CD4-positive, alpha-beta T cell treated with Interleukin-6 for 4 hours (primary cell): ENCODE measurements around the gene MIGA2.
"Not testable (repeated sequence)": the region's sequence is repeated elsewhere in the genome, so short reads cannot be mapped to it uniquely, and the experiment has no call there.

Experiments
- DNase-seq: peaks from one replicate; pipeline ENCODE4 v3.0.0-alpha.2; 2020; ENCODE audit warnings: mixed read lengths

The MIGA2 gene

DNA sequence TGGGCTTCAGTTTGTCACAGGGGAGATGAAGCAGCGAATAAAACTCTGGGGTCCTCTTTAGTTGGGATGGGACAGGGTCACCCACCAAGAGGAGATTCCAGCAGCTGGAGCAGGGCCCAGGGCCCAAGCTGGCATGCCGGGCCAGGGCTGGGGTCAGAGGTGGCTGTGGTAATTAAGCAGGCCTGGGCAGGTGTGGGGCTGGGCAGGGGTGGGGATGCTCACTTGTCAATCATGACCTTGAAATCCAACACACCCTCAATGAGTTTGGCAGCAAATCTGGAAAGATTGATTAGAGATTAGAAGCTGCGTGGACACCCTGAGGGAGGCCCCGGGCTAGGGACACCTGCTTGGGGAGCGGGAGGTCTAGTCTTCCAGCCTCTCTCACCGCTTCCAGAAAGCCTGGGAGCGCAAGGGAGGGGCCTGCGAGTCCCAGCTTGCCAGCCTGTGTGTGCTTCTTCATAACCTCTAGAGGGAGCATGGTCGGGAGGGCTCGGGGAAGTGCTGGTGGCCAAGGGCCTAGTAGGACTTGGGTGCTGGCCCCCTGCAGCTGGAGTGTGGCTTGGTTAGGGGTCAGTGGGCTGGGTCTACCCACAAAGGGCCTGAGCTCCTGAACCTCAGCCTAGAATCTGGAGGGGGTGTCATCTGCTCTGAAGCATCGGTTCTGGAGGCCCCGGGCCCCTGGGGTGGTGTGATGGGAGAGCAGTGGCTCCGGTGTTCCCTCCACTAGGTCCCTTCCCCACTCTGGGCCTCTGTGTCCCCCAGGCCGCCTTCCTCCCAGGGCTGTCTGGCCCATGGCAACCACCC is 66.6 kb downstream of the MIGA2 start:
- DNase-seq = peak; percentile 17

DNA sequence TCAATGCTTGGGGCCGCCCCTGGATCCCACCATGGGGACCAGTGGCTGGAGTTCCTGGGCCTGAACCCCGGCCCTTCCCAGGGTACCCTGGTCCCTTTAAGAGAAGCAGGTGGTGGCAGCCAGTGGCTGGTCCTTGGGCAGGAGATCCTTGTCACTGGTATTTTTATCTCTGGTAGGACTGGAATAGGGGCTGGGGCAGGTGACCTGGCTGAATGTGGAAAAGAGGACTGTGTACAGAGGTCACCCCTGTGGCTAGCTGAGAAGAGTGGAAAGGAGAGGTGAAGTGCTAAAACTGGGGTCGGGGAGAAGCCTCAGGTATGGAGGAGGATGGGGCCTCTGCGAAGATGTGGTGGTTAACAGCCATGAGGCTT is 67.2 kb downstream of the MIGA2 start:
- no peak for DNase-seq

GRCh38 chr9:129104051-129104450 is 67.6 kb downstream of the MIGA2 start:
- DNase-seq = no peak

- DNase-seq = no peak
Measured at GRCh38 chr9:129105857-129106694, 69.7 kb downstream of the MIGA2 start.

GRCh38 chr9:129107651-129108050 is 71.2 kb downstream of the MIGA2 start:
- DNase-seq = no peak

DNA sequence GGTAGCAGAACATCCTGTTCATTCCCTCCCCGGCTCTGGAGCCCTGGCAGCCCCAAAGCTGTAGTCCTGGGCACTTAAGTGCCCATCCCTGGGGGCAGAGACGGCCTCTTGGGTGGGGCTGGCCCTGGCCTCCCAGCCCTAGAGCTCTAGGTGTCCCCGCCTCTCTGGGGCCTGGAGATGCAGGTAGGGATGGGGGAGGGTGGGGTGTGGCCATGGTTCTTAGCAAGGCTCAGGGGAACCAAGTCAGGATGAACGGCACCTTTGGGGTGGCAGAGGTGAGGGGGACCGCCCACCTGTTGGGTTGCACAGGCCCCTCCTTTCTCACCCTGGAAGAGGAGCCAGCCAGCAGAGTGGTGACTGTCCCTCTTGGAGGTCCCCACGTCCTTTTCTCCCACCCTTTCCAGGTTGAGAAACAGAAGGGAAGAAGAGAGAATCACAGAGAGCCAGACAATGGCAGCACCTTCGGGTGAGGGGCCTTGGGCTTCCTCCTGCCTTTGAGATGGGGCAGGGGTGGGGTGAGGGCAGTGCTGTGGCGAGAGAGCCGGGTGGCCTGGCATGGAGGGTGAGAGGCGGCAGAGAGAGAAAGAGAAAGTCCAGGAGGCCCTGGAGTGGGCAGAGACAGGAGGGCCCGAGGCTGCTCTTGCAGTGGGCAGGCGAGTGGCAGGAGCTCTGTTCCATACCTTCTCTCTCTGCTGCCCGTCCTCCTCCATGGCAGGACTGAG is 71.8 kb downstream of the MIGA2 start:
- no peak for DNase-seq

DNA sequence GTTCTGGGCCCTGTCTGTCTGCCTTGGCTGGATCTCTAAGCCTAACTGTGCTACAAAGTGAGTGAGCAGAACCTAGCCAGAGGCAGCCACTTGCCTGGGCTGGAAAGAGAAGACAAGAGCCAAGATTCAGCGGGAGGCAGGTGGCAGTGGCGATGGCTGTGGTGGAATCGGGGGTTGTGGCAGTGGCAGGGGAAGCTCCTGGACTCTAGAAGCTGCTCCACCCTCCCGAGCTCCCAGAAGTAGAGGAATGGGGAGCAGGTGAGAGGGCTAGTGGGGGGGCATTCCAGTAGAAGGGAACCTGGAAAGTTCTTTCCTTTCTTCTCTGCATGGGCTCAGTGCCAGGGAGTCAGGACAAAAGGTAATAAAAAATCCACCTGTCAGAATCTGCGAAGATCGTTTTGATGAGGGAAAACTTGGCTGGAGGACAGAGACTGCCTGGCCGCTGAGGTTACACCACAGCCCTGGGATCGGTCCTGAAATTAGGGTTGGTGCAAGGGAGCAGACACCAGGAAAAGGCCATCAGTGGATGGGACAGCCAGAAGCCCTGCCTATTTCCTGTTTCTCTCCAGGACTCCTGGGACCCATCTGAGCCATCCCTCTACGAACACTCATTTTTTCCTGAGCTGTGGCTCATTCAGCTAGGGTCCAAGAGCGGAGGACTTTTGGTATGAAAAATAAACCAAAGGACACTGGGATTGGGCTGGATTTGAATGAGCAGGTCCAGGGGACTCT is 72.5 kb downstream of the MIGA2 start:
- DNase-seq = no peak

DNA sequence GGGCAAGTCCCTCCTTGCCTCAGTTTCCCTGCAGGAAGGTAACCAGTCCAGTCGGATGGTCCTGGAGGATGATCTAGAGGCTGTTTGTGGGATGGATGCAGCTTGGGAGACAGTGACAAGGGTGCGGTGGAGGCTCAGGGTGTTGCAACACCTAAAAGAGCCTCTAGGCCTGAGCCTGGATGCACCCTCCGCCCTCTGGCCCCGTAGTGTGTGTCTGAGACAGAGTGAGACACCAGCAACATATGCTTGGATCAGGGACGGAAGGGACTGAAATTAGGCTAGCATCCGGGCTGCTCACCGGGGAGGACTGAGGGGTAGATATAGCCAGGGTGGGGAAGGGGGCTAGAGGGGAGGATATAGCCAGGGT is 73.1 kb downstream of the MIGA2 start:
- DNase-seq = peak; percentile 12

DNA sequence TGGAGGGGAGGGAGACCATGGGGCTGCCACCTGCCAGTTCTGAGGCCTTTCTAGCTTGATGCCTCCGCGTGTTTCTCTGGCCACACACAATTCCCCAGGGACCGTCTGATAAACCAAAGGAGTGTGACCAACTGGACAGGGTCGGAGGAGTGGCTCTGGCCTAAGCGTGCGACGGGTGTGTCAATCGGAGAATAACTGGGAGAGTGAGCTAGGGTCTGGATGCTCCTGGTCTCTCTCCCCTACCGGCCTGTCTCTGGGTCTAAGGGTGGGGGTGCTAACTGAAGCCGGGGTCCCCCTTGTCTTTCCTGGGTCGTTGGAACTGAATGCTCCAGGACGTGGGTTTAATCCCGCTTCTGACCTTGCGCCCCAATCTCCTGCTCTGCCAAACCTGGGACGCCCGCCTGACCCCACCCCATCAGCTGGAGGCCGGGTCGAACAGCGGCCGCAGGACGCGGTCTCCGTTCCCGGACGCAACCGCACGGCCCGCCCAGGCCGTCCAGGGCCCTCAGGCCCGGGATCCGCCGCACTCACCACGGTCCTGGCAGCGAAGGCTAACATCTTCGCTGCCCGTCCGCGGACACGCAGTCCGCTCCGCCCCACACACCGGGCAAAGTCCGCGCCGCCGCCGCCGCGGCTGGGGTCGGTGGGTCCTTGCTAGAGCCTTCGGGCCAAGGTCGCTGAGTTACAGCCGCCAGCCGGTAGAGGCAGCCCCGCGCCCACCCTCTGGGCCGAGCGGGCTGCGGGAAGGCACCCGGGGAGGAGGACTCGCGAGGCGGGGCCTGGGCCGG is 73.7 kb downstream of the MIGA2 start:
- peak; percentile 20 for DNase-seq

GRCh38 chr9:129110740-129111527 is 74.5 kb downstream of the MIGA2 start, which contains the start of the genes CRAT and PTPA:
CRAT (minus strand) TSS chr9:129110793; CDS start chr9:129110509, 284 bp downstream.
PTPA (plus strand) TSS chr9:129111415; CDS start chr9:129111601, 186 bp downstream.
- DNase-seq = peak; percentile 99

DNA sequence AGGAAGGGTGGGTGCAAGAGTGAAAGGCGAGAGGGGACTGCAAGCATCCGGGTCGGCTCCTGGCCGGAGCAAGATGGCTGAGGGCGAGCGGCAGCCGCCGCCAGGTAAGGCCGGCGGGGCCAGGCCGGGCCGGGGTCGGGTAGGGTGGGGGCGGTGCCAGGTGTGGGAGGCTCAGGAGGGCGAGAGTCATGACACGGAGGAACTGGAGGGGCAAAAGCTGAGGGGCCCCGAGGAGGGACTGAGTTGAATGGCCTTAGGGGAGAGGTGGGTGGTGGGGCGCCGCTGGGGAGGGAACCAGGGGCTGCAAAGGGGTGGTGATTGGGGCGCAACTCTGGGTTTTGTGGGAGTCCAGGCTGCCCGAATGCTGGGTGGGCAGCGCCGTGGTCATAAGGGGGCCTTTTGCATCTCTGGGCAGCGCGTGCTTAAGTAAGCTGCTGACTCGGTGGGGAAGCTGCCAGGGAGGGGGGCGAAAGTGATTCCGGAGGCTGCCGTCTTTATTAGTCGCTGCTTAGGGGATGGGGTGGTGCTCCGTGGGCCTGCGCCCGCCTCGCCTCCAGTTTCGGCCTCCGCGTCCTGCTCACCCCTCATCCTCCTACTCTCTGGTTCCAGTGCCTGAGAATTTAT is 75.2 kb downstream of the MIGA2 start:
- peak; percentile 37 for DNase-seq

DNA sequence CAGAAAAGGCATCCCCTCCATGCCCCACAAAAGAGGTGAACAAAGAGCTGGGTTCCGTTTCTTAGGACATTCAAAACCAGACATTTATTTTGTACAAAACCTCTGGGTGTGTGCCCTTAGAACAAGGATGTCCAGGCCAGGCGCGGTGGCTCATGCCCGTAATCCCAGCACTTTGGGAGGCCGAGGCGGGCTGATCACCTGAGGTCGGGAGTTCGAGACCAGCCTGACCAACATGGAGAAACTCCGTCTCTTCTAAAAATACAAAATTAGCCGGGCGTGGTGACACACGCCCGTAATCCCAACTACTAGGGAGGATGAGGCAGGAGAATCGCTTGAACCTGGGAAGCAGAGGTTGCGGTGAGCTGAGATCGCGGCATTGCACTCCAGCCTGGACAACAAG is 76.1 kb downstream of the MIGA2 start:
- not testable (repeated sequence) for DNase-seq

- DNase-seq = no peak
Measured at GRCh38 chr9:129113645-129114304, 77.3 kb downstream of the MIGA2 start.

DNA sequence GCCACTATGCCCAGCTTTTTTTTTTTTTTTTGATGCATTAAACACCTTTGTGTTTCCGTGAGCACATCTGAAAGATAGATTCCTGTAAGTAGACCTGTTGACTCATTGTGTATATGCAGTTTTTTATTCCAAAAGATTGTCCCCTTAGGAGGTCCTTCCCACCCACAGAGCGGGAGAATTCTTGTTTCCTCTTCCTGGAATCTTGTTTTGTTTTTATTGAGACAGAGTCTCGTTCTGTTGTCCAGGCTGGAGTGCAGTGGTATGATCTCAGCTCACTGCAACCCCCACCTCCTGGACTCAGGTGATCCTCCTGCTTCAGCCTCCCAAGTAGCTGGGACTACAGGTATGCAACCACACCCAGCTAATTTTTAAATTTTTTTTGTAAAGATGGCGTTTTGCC is 82.4 kb downstream of the MIGA2 start:
- no peak for DNase-seq

GRCh38 chr9:129121483-129121882 is 85.1 kb downstream of the MIGA2 start:
- DNase-seq = no peak
